DOHH2 (cell line): Measurements from ENCODE around the gene OCA2.

Source experiments
- H3F3A ChIP-seq: fragments of 200-600 bp; sonication (generic), shearing (Covaris generic); 2 replicates; pipeline ENCODE4 v1.6.0; 2016; ENCODE audit warnings: antibody characterized with exemption, mild to moderate bottlenecking; ENCODE audit not compliant: control insufficient read depth, insufficient read depth
- H3K27ac ChIP-seq: fragments of 200-600 bp; sonication (generic); 2 replicates; pipeline ENCODE4 v1.5.1; 2014; ENCODE audit warnings: low read depth, mild to moderate bottlenecking, low read length, moderate library complexity
- H3K27me3 ChIP-seq: fragments of 200-600 bp; sonication (generic); 2 replicates; pipeline ENCODE4 v1.6.1; 2014; ENCODE audit warnings: mild to moderate bottlenecking, low read length, mixed read lengths; ENCODE audit not compliant: control insufficient read depth
- H3K36me3 ChIP-seq: fragments of 200-600 bp; sonication (generic); 2 replicates; pipeline ENCODE4 v1.6.1; 2014; ENCODE audit warnings: mild to moderate bottlenecking, low read length, moderate library complexity, mixed read lengths; ENCODE audit not compliant: control insufficient read depth
- H3K4me1 ChIP-seq: fragments of 200-600 bp; sonication (generic); 2 replicates; pipeline ENCODE4 v1.6.1; 2014; ENCODE audit warnings: mild to moderate bottlenecking, low read length, mixed read lengths; ENCODE audit not compliant: control insufficient read depth
- H3K4me2 ChIP-seq: fragments of 200-600 bp; sonication (generic); 2 replicates; pipeline ENCODE4 v1.6.0; 2014; ENCODE audit warnings: mild to moderate bottlenecking, low read length, moderate library complexity
- H3K4me3 ChIP-seq: fragments of 200-600 bp; sonication (generic); 2 replicates; pipeline ENCODE4 v1.5.1; 2014; ENCODE audit warnings: mild to moderate bottlenecking, low read length, mixed read lengths
- H3K79me2 ChIP-seq: fragments of 200-600 bp; sonication (generic); 2 replicates; pipeline ENCODE4 v1.6.1; 2014; ENCODE audit warnings: mild to moderate bottlenecking, low read length, mixed read lengths; ENCODE audit not compliant: control insufficient read depth
- H3K9me2 ChIP-seq: fragments of 200-600 bp; sonication (generic); replicated peaks from 2 replicates; pipeline ENCODE4 v1.6.1; 2014; ENCODE audit warnings: mild to moderate bottlenecking, low read length, mixed read lengths; ENCODE audit not compliant: control insufficient read depth
- H3K9me3 ChIP-seq: fragments of 200-600 bp; sonication (generic); 2 replicates; pipeline ENCODE4 v1.6.1; 2014; ENCODE audit warnings: antibody characterized with exemption, low read length, mixed read lengths; ENCODE audit not compliant: control insufficient read depth, insufficient read depth
- H4K20me1 ChIP-seq: fragments of 200-600 bp; sonication (generic); 2 replicates; pipeline ENCODE4 v1.6.0; 2014; ENCODE audit warnings: low read depth, mild to moderate bottlenecking, antibody characterized with exemption, low read length, moderate library complexity; ENCODE audit not compliant: control insufficient read depth, insufficient read depth
- CTCF ChIP-seq: fragments of 200-600 bp; sonication (generic); IDR thresholded peaks from one replicate; pipeline ENCODE4 v1.5.1; 2014; ENCODE audit warnings: antibody characterized with exemption, mild to moderate bottlenecking, low read depth, low read length; ENCODE audit not compliant: poor library complexity, severe bottlenecking
- EZH2phosphoT487 ChIP-seq: fragments of 200-600 bp; sonication (generic); IDR thresholded peaks from 2 replicates; pipeline ENCODE4 v1.6.1; 2017; ENCODE audit warnings: borderline replicate concordance, mild to moderate bottlenecking, antibody characterized with exemption, low read length, moderate library complexity, mixed read lengths

Gene OCA2

GRCh38 chr15:28026764-28027713 is 72.1 kb downstream of the OCA2 start:
- Histone ChIP-seq H4K20me1 (no peaks in the 10 kb centered on the region), H3F3A (no peaks in the 10 kb centered on the region), H3K4me2 (no peak overlapping the region), H3K27ac (no peak overlapping the region), H3K9me3 (no peaks in the 10 kb centered on the region), H3K27me3 (no peaks in the 10 kb centered on the region), H3K36me3 (no peaks in the 10 kb centered on the region), H3K79me2 (no peaks in the 10 kb centered on the region), H3K9me2 (no peaks in the 10 kb centered on the region), H3K4me1 (no peaks in the 10 kb centered on the region), H3K4me3 (no peak overlapping the region)
- TF ChIP-seq EZH2phosphoT487 (no peak), CTCF (no peak)

GRCh38 chr15:28026221-28026620 is 72.9 kb downstream of the OCA2 start:
- Histone ChIP-seq H3F3A (no peaks in the 10 kb centered on the region), H3K27ac (no peak overlapping the region), H3K4me1 (no peaks in the 10 kb centered on the region), H3K27me3 (no peaks in the 10 kb centered on the region), H3K4me2 (no peak overlapping the region), H4K20me1 (no peaks in the 10 kb centered on the region), H3K9me3 (no peaks in the 10 kb centered on the region), H3K4me3 (no peak overlapping the region), H3K9me2 (no peaks in the 10 kb centered on the region), H3K79me2 (no peaks in the 10 kb centered on the region), H3K36me3 (no peaks in the 10 kb centered on the region)
- TF ChIP-seq CTCF (no peak), EZH2phosphoT487 (no peak)

GRCh38 chr15:28025413-28025812 is 73.7 kb downstream of the OCA2 start:
- Histone ChIP-seq H3K27ac (no peak overlapping the region), H3K4me3 (no peak overlapping the region), H3K79me2 (no peaks in the 10 kb centered on the region), H3K4me1 (no peaks in the 10 kb centered on the region), H4K20me1 (no peaks in the 10 kb centered on the region), H3K36me3 (no peaks in the 10 kb centered on the region), H3F3A (no peaks in the 10 kb centered on the region), H3K9me2 (no peaks in the 10 kb centered on the region), H3K27me3 (no peaks in the 10 kb centered on the region), H3K9me3 (no peaks in the 10 kb centered on the region), H3K4me2 (no peak overlapping the region)
- TF ChIP-seq CTCF (no peak), EZH2phosphoT487 (no peak)
